GM12892 (cell line): ENCODE data around the gene ZBTB7C.

Source experiments
- DNase-seq: peaks from one replicate; pipeline ENCODE4 v3.0.0; 2011; ENCODE audit not compliant: insufficient read length
- FAIRE-seq: peaks from 2 replicates; lab custom pipeline; 2011; peaks lifted over from hg19 to GRCh38; lab: Jason Lieb, UNC
- POLR2A ChIP-seq: IDR thresholded peaks from 2 replicates; pipeline ENCODE4 v1.6.1; 2011; ENCODE audit warnings: low read depth, low read length, control low read depth
- POLR2AphosphoS5 ChIP-seq: IDR thresholded peaks from 2 replicates; pipeline ENCODE4 v1.6.1; 2011; ENCODE audit warnings: low read depth, low read length, control low read depth
- TAF1 ChIP-seq: IDR thresholded peaks from 2 replicates; pipeline ENCODE4 v1.6.1; 2011; ENCODE audit warnings: low read depth, mild to moderate bottlenecking, control low read depth, low read length, borderline replicate concordance

Gene ZBTB7C

DNA sequence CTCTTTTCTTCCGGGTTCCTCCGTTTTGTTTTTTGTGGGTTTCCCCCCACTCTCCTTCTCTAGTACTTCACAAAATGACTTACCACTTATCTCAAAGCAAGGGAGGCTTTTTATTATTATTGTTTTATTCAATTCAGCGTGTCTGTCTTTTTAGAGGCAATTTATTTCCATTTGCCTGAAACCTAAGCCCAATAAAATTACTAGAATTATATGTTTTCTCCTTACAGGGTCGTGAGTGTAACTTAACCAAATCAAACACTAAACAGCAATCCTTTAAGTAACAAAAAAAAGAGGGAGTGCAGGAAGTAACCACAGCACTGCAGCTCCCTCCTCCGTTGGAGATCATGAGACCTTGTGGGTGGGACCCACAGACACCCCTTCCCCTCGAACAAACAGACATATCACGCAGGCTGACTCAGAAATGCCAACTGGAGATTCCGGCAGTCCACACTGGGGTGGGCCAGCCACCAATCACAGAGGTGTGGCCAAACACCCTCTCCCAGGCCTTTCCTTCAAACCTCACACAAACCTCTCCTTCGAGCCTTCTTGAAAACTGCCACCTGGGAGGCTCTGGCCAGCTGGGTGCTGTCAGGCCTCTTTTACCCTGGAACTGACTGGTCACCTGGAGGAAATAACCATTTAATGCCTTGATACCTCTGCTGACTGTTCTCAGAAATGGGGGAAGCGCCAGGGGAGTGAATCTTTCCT lies 271.7 kb downstream of the ZBTB7C start:
- no peak for DNase-seq
- no peak for TF ChIP-seq POLR2A
- no peak for TF ChIP-seq POLR2AphosphoS5
- TF ChIP-seq TAF1: no peak
- no peak for FAIRE-seq

DNA sequence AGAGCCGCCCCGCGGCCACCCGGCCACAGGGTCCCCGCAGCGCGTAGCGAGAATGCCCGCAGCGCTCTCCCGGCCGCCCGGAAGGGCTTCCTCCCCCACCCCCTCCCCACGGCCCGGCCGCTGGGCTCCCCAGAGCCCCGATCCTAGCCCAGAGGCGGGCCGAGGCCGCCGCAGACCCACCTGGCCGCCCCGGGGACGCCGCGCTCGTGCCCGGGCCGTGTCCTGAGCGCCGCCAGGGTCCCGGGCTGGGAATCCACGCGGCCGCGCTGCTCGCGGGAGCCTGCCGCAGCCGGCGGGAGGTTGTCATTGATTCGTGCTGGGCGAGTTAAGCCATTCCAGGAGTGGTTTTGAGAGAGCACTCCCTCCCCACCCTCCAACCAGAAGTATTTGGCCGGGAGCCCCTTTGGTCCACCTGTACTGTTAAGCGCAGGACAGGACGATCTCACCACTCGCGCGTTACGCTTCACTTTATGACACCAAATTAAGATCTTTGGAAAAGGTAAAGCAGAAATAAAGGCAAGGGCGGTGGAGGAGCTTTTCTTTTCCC lies 272.3 kb downstream of the ZBTB7C start:
- TF ChIP-seq TAF1 (no peak), POLR2A (no peak), POLR2AphosphoS5 (no peak)
- FAIRE-seq: no peak

DNA sequence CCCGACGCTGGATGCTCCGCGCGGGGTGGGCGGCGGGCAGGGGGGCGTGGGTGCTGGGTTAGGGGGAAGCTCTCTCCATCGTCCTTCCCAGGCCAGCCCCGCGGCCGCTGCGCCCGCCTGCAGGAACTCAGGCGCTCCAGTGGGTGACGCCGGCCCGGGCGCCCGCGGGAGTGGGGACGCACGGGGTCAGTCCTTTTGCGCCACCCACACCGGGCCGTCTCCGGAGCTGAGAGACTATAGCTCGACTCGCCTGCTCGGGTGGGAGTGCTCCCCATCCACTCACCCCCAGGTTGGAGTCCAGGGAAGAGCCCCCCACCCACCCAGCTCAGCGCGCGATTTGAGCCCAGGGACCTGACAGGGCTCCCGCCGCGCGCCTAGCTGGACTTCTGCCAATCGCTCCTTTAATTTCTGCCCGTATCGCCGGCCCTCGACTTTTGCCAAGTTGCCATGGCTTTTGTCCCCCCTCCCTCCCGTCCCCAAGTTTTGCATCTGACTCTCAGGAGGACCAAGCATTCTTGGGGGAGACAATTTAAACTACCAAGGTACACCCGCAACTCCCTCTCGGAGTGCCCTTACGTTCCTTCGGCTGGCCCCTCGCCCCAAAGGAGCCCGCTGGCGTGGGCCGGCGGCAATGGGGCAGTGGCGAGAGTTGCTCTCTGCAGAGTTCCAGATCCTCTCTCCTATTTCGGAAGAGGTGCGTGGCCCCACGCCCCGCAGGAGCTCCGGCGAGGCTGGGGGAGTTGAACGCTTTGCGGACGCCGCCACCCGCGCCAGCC lies 272.9 kb downstream of the ZBTB7C start:
- FAIRE-seq (no peak), DNase-seq (no peak)
- TF ChIP-seq POLR2A: no peak
- no peak for TF ChIP-seq POLR2AphosphoS5
- no peak for TF ChIP-seq TAF1

More for the DNA sequence above, 272.3 kb downstream of the ZBTB7C start:
- DNase-seq: no peak

DNA sequence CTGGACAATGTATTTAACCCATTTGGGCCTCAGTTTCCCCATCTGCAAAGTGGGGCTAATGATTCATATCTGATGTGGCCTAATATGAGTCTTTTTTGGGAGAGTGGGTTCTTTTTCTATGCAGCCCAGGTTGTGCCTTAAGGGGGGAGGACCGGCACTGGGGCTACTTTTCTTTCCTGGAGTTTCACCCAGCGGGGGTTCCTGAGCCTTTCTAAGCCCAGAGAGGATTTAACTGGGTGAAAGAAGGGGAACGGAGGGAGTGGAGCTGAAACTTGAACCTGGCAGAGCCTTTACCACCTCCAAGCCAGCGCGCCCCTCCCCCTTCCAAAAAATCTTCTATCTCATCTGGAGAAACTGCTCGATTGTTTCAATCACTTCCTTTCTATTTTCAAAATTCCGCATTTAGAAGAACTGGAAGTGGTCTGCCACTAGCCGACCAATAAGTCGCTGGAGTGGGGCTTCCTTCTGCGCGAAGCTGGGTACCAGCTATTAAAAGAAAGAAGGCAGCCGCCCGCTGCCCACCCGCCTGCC lies 273.7 kb downstream of the ZBTB7C start:
- DNase-seq (no peak), FAIRE-seq (no peak)
- TF ChIP-seq TAF1: no peak
- TF ChIP-seq POLR2A: no peak
- no peak for TF ChIP-seq POLR2AphosphoS5

DNA sequence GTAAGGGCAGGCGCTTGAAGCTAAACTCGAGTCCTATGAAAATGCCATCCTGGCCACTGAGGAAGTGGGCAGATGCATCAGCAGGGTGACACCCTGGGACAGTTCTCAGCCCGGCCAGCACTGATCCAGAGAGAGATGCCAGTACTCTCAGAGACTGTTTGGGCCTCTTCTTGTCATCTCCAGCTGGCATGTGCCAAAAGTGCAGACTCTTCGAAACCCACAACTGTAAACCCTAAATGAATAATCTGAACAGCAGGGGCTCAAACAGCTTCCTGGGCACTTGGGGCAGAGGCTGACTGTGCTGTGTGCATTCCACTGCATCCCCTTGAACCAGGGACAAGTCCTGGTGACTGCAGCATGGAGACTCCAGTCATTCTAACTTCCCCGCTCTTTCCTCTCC lies 274.6 kb downstream of the ZBTB7C start:
- no peak for DNase-seq
- FAIRE-seq: no peak

DNA sequence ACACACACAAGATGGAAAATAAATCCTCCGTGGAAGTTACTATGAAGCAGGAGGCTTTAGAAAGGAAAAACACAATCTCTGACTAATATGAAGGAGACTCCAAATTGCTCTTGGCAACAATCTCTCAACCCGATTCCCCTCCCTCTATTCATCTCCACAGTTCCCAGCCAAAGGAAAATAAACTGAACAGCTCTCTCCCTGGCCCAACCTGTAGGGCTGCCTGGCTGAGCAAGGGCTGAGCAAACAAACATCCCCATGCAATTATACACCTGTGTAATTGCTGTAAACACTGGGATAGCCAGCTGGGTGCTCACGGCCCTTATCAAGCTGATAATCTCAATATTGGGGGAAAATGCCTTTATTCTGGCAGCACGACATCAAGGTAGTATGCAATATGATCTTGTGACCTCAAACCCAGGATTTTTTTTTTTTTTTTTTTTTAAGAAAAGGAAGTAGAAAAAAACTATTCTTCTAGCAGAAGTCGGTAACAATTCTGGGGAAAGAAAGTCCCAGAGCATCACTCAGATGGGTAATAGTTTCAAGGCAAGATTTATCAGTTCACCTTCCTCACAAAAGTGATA lies 275.4 kb downstream of the ZBTB7C start:
- TF ChIP-seq POLR2A (no peak), TAF1 (no peak), POLR2AphosphoS5 (no peak)
- DNase-seq: no peak
- no peak for FAIRE-seq

More for the DNA sequence above, 274.6 kb downstream of the ZBTB7C start:
- TF ChIP-seq POLR2A: no peak
- TF ChIP-seq TAF1: no peak
- no peak for TF ChIP-seq POLR2AphosphoS5

DNA sequence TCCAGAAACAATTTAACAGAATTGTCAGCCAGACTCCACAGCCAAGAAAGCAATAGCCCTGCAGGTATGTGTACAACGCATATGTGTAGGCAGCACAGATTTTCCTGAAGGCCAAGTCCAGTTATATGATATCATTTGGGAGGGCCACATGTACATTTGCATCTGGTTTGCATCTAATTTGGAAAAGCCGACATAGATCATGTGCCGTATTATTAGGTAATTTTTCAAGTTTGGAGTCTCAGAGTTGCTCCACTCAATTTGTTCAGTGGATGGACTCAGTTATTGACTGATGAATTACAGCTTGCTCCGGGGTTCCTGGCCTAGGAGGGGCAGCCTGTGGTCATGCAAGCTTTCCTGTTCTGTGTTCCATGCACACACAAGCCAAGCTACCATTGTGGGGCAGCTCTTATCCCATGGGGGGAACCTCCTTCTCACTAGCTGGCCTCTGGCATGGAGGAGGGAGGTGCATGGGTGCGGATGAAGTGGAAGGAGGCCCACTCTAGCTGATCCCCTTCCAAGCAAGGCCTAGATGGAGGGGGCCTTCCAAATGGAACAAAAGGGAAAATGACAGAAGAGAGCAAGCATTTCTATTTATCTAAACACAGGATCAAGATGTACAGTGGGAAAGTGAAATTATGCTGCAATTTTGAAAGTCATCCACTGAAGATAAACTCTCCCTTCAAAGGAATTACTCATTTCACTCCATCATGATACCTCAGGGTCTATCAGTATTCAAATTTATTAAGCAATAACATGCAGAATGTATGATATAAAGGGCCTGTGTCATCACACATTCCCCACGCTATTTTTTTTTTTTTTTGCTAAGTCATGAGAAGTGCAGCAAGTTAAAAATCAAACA lies 276.2 kb downstream of the ZBTB7C start:
- FAIRE-seq: no peak
- TF ChIP-seq TAF1 (no peak), POLR2A (no peak), POLR2AphosphoS5 (no peak)

DNA sequence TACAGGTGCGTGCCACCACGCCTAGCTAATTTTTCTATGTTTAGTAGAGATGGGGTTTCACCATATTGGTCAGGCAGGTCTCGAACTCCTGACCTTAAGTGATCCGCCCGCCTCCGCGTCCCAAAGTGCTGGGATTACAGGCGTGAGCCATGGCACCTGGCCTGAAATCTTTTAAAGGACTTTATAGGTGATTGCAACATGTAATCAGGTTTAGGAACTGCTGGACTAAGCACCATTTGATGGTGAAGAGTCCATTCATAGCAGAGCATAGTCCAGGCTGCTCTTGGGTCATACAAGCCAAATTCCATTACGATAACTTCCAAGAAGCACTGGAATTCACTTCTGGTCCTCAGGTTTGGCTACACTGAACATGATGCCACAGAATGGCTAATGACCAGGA lies 278.1 kb downstream of the ZBTB7C start:
- FAIRE-seq (no peak), DNase-seq (no peak)
- TF ChIP-seq POLR2A (no peak), TAF1 (no peak), POLR2AphosphoS5 (no peak)

More for the DNA sequence above, 276.2 kb downstream of the ZBTB7C start:
- no peak for DNase-seq

DNA sequence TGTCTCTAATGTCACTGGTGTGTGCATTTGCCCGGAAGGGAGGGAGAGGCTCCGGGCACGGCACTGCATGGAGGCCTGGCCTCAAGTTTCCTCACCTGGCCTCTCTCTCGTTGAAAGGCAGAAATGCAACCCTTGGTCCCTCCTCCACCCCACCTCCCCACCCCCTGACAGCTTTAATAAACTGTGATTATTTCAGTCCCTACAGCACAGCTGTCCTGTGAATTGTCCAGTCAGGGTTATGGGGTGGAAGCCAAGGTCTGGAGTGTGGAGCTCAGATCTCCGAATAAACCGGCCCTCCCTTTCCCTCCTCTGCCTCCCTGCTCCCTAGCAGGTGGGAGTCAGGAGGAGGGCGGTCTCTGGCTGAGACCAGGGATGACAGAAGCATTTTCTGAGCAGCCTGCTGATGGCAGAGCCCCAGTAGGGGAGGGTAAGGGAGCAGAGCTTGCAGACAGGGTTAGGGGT lies 279.5 kb downstream of the ZBTB7C start:
- DNase-seq: no peak
- FAIRE-seq: no peak
- TF ChIP-seq POLR2AphosphoS5: no peak
- TF ChIP-seq POLR2A: no peak
- no peak for TF ChIP-seq TAF1

DNA sequence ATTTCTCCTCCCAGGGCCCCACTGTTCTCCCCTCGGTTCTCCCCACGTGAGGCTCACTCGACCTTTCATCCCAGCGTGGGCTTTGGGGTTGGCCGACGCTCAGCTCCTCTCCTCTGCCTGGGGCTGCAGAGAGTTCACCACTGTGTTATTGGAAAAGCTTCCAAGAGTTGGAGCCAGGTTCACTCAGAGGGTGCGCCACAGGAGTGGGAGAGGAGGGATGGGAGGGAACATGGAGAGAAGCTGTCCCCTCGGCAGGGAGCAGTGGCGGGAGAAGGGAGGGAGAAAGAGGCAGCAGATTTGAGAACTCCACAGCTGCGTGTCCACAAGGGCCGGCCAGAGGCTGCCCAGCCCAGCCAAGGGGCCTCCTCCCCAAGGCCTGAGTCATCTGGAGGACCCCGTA lies 281.6 kb downstream of the ZBTB7C start:
- FAIRE-seq: no peak
- TF ChIP-seq POLR2AphosphoS5: no peak
- no peak for TF ChIP-seq TAF1
- no peak for TF ChIP-seq POLR2A

DNA sequence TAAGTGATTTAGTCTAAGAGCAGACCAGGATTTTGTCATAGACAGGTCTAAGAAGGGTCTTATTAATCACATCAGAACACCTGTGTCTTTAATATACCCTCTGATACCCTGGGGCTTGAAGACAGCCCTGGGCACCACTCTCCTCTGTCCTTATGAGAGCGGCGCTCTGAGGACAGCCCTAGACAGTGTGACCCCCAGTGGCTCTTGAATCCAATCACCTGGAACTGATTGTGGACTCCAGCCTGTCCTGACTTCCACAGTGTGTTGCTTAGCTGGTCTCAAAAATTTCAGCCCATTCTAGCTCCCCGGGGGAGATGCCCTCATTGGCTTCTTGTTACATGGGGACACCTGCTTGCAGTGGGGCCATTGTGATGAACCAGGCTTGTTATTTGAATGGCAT lies 282.9 kb downstream of the ZBTB7C start:
- TF ChIP-seq TAF1 (no peak), POLR2A (no peak), POLR2AphosphoS5 (no peak)
- no peak for DNase-seq
- FAIRE-seq: no peak

More for the DNA sequence above, 281.6 kb downstream of the ZBTB7C start:
- no peak for DNase-seq
